Hepatocyte (in vitro differentiated cells): ENCODE results near the gene ARMC7.

Experiments
- CTCF ChIP-seq: fragments of 200-600 bp; sonication (generic); IDR thresholded peaks from 2 replicates; pipeline ENCODE4 v1.5.1; 2016; ENCODE audit warnings: antibody characterized with exemption, mild to moderate bottlenecking; ENCODE audit not compliant: poor library complexity
- EZH2 ChIP-seq: fragments of 200-600 bp; sonication (generic); IDR thresholded peaks from 2 replicates; pipeline ENCODE4 v1.6.1; 2016; ENCODE audit warnings: antibody characterized with exemption, mild to moderate bottlenecking, borderline replicate concordance

GRCh38 chr17:75064460-75064859, 45.3 kb upstream of the ARMC7 start:
- TF ChIP-seq CTCF (no peak), EZH2 (no peak)
